Lower leg skin (tissue), 4 donors: ENCODE measurements around the gene CD226. TPM values are rescaled to one million over a fixed set of nuclear protein-coding genes. Genes with fewer than 3 reads are reported as not detected.
"Not testable (repeated sequence)": the region's sequence is repeated elsewhere in the genome, so short reads cannot be mapped to it uniquely, and the experiment has no call there.

Experiments used
- DNase-seq, 2 donors: peaks; one replicate each; pipeline ENCODE4 v3.0.0-alpha.2; 2019; ENCODE audit warnings: low spot score in 2 of 2
- H3K4me3 ChIP-seq: fragments of 200-600 bp; sonication (generic); 2 replicates; pipeline ENCODE4 v1.5.1; 2017; ENCODE audit warnings: mild to moderate bottlenecking, low read depth; ENCODE audit not compliant: poor library complexity, severe bottlenecking
- POLR2A ChIP-seq, 2 donors: fragments of 450-650 bp; IDR thresholded peaks; one replicate each; pipeline ENCODE4 v1.6.1; 2016 to 2017; ENCODE audit warnings: antibody characterized with exemption in 2 of 2, mild to moderate bottlenecking in 1 of 2, moderate library complexity in 1 of 2
- WGBS, 2 donors: methylation state at CpG; one replicate each; pipeline ENCODE4 v1.1.5; 2018; 5-methylcytosine and 5-hydroxymethylcytosine counted together
- intact Hi-C: fragments of 100-400 bp; cut with DNase I; formaldehyde crosslinking; loops from one replicate; pipeline ENCODE4 v1.15.0; 2023; ENCODE audit warnings: low total_unique reads
- total RNA-seq, 4 donors: library from RNA; depleted of rRNA; stranded (reverse); fragments of >200 nt; gene quantifications; one replicate each; pipeline ENCODE4 v1.1.0, GENCODE V29; 2016
- TF ChIP-seq, protein P1 (sequence below), 3 donors: fragments of 450-650 bp; IDR thresholded peaks; one replicate each; pipeline ENCODE4 v1.5.1; 2016; ENCODE audit warnings: antibody characterized with exemption in 3 of 3, mild to moderate bottlenecking in 3 of 3, moderate library complexity in 2 of 3

CD226 gene
- total RNA-seq, 4 donors from 2014 or later = 0.13 to 0.29 (median 0.26) TPM; not detected in 1

DNA sequence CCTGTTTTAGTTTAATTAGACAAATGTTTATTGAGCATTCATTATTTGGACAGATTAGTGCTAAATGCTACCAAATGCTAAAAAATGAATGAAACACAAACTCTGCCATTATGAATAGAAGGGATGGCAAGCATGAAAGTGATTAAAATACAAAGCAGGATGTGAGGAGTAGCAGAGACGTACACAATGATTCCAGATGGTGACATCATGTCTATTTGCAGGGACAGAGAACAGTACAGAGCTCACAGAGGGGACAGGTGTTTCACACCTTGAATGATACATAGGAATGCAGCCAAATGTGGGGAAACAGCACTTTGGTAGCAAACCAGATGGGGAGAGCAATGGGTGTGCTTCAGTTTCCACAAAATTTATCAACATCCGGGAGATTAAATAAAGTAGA is 76.3 kb downstream of the CD226 start:
- H3K4me3 ChIP-seq = no peak overlapping the region
- WGBS, 2 donors = 82 to 86% methylated on average over 2 of the region's 2 CpGs
- intact Hi-C loops = no loop called here
- DNase-seq = no peak
- TF ChIP-seq, protein P1, sequence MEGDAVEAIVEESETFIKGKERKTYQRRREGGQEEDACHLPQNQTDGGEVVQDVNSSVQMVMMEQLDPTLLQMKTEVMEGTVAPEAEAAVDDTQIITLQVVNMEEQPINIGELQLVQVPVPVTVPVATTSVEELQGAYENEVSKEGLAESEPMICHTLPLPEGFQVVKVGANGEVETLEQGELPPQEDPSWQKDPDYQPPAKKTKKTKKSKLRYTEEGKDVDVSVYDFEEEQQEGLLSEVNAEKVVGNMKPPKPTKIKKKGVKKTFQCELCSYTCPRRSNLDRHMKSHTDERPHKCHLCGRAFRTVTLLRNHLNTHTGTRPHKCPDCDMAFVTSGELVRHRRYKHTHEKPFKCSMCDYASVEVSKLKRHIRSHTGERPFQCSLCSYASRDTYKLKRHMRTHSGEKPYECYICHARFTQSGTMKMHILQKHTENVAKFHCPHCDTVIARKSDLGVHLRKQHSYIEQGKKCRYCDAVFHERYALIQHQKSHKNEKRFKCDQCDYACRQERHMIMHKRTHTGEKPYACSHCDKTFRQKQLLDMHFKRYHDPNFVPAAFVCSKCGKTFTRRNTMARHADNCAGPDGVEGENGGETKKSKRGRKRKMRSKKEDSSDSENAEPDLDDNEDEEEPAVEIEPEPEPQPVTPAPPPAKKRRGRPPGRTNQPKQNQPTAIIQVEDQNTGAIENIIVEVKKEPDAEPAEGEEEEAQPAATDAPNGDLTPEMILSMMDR (IDR thresholded peaks at IDR 0.05) = no peak
- TF ChIP-seq POLR2A (IDR thresholded peaks at IDR 0.05) = no peak

DNA sequence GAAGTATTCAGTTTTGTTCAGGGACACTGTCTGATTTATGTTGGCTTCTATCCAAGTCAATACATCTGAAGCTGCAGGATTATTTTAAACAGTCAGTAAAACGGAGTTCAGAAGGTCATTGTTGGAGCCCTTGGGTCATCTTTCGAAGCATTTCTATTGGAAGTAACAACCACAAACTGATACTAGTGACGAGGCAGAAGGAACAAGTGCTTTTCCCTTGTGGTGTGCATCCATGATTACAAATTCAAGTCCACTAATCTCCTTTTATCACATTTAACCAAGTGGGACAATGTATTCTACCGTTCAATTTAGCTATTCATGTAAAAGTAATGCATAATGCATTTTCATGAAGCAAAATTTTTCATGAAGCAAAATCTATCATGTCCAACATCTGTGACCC is 76.9 kb downstream of the CD226 start:
- DNase-seq = no peak
- no peak overlapping the region for H3K4me3 ChIP-seq
- TF ChIP-seq, protein P1 (IDR thresholded peaks at IDR 0.05) = no peak
- TF ChIP-seq POLR2A (IDR thresholded peaks at IDR 0.05) = no peak
- WGBS, 2 donors = 70 to 73% methylated on average over 4 of the region's 4 CpGs
- intact Hi-C loops = no loop called here

DNA sequence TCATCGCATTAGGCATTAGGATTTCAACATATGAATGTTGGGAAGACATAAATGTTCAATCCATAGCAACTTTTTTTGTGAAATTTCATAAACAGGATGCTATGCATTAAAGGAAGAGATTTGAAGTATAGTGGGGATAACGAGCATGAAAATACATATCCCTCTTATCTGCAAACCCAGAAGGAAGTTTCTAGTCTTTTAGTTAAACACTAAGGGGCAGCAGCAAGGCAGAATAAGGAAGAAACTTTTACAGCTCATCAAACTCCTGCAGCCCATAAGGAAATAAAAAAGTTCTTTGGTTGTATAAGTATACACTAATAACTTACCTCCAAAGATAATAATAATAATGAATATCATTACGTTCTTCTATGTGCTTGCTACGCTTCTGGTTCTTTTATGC is 81.5 kb downstream of the CD226 start:
- H3K4me3 ChIP-seq = no peak overlapping the region
- no peak for DNase-seq
- intact Hi-C loops = no loop called here
- WGBS, 2 donors = 80 to 86% methylated on average over 4 of the region's 4 CpGs
- TF ChIP-seq, protein P1 (IDR thresholded peaks at IDR 0.05) = no peak
- no peak for TF ChIP-seq POLR2A (IDR thresholded peaks at IDR 0.05)

DNA sequence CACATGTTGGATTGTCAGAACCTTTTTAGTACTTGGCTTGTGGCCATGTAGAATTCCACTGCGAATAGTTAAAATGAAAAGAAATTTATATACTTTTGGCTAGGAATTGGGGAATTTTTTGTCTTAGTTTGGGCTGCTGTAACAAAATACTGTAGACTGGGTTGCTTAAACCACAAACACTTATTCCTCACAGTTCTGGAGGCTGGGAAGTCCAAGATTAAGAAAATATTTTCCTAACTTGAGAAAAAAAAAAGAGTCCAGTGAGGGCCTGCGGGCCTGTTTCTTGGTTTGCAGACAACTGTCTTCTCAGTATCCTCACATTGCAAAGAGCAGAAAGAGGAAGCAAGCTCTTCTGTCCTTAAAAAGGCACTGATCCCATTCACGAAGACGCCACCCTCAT is 81.9 kb downstream of the CD226 start:
- no peak overlapping the region for H3K4me3 ChIP-seq
- intact Hi-C loops = no loop called here
- WGBS, 2 donors = 45 to 46% methylated on average over 4 of the region's 4 CpGs
- DNase-seq = no peak
- TF ChIP-seq, protein P1 (IDR thresholded peaks at IDR 0.05) = no peak
- TF ChIP-seq POLR2A (IDR thresholded peaks at IDR 0.05) = no peak

DNA sequence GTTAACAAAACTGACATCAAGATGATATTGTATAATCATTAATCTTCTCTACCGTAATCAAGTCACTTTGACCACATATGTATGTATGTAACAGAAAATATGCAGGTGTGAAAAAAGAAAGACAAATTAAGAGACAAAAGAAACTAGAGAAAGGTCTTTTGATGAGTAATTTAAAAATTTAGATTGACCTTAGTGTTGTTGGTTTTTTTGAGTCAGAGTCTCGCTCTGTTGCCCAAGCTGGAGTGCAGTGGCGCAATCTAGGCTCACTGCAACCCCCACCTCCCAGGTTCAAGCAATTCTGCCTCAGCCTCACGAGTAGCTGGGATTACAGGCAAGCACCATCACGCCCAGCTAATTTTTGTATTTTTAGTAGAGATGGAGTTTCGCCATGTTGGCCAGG is 82.9 kb downstream of the CD226 start:
- DNase-seq, intact Hi-C loops, H3K4me3 ChIP-seq: not testable (repeated sequence)
- WGBS, 2 donors = 84 to 90% methylated on average over 6 of the region's 6 CpGs

DNA sequence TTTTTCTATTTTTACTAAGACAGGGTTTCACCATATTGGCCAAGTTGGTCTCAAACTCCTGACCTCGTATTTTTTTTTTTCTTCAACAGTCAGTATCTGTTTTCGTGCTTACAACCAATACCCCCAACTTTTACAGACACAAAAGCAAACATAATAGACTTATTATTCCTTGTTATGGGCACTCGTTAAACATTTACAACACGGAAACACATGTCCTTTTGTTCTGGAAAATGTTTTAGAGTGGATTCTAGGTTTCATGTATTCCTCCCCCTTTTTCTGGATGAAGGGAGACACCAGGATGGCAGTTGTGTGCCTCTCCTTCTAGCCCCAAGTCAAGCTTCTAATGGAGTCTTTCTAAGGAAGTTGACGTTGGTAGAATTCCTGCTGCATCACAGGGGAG is 88.8 kb downstream of the CD226 start:
- no peak overlapping the region for H3K4me3 ChIP-seq
- TF ChIP-seq, protein P1 (IDR thresholded peaks at IDR 0.05) = no peak
- no peak for DNase-seq
- WGBS, 2 donors = 72 to 73% methylated on average over 5 of the region's 5 CpGs
- intact Hi-C loops = no loop called here
